ENCODE data around the gene GPANK1. TPM values are rescaled to one million over a fixed set of nuclear protein-coding genes. Genes with fewer than 3 reads are reported as not detected.

The GPANK1 gene
- total and polyA plus RNA-seq, 2 of the 13 experiments (the other 11 are each of a cell fraction or from before 2014, with no cell fraction given), result 15.4 to 22.8 TPM

- TF ChIP-seq GATA4 (IDR thresholded peaks at IDR 0.05; ENCODE audit: borderline replicate concordance, low read depth) (peak; percentile 89; the same call in 1 of the 2 replicates), ZFP1 (CRISPR knock-in tag; IDR thresholded peaks at IDR 0.05) (peak; percentile 90; the same call in 1 of the 2 replicates), ZNF510 (CRISPR knock-in tag; IDR thresholded peaks at IDR 0.05; ENCODE audit: low read depth) (0 out of 2 replicates have a peak, but pooled peaks have one; percentile 28), CEBPB (IDR thresholded peaks at IDR 0.05; ENCODE audit: borderline replicate concordance, low read depth, low read length) (peak; percentile 21; the same call in 1 of the 2 replicates), FOXK1 (CRISPR knock-in tag; IDR thresholded peaks at IDR 0.05; ENCODE audit: borderline replicate concordance, low read depth) (peak; percentile 91; the same call in 1 of the 2 replicates), RXRA (CRISPR knock-in tag; IDR thresholded peaks at IDR 0.05) (peak; percentile 93; the same call in 1 of the 2 replicates), ZNF20 (CRISPR knock-in tag; IDR thresholded peaks at IDR 0.05) (no peak), RNF2 (conservative IDR thresholded peaks at IDR 0.05; ENCODE audit: low read depth) (0 out of 2 replicates have a peak, but pooled peaks have one; percentile 17), ZFAT (CRISPR knock-in tag; conservative IDR thresholded peaks at IDR 0.05) (no peak), HOXA7 (CRISPR knock-in tag; IDR thresholded peaks at IDR 0.05) (0 out of 2 replicates have a peak, but pooled peaks have one; percentile 64), ISL2 (CRISPR knock-in tag; IDR thresholded peaks at IDR 0.05) (peak; percentile 88; the same call in 1 of the 2 replicates), SNRNP70 (IDR thresholded peaks at IDR 0.05; ENCODE audit: low read depth, low read length) (no peak), POLR2AphosphoS5 (IDR thresholded peaks at IDR 0.05; ENCODE audit: low read depth, low read length) (peak; percentile 100), ZBTB2 (CRISPR knock-in tag; IDR thresholded peaks at IDR 0.05; ENCODE audit: low read depth) (no peak), ZNF260 (CRISPR knock-in tag; IDR thresholded peaks at IDR 0.05; ENCODE audit: borderline replicate concordance, low read depth) (no peak), PHF8 (CRISPR knock-in tag; IDR thresholded peaks at IDR 0.05) (peak; percentile 51)
- TF ChIP-seq, protein P1, sequence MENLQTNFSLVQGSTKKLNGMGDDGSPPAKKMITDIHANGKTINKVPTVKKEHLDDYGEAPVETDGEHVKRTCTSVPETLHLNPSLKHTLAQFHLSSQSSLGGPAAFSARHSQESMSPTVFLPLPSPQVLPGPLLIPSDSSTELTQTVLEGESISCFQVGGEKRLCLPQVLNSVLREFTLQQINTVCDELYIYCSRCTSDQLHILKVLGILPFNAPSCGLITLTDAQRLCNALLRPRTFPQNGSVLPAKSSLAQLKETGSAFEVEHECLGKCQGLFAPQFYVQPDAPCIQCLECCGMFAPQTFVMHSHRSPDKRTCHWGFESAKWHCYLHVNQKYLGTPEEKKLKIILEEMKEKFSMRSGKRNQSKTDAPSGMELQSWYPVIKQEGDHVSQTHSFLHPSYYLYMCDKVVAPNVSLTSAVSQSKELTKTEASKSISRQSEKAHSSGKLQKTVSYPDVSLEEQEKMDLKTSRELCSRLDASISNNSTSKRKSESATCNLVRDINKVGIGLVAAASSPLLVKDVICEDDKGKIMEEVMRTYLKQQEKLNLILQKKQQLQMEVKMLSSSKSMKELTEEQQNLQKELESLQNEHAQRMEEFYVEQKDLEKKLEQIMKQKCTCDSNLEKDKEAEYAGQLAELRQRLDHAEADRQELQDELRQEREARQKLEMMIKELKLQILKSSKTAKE (CRISPR knock-in tag; IDR thresholded peaks at IDR 0.05; ENCODE audit: borderline replicate concordance), result peak; percentile 92
- TF ChIP-seq, protein P2, sequence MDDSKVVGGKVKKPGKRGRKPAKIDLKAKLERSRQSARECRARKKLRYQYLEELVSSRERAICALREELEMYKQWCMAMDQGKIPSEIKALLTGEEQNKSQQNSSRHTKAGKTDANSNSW (CRISPR knock-in tag; IDR thresholded peaks at IDR 0.05; ENCODE audit: borderline replicate concordance), result peak; percentile 72; the same call in 1 of the 2 replicates
- TF ChIP-seq, protein P3, sequence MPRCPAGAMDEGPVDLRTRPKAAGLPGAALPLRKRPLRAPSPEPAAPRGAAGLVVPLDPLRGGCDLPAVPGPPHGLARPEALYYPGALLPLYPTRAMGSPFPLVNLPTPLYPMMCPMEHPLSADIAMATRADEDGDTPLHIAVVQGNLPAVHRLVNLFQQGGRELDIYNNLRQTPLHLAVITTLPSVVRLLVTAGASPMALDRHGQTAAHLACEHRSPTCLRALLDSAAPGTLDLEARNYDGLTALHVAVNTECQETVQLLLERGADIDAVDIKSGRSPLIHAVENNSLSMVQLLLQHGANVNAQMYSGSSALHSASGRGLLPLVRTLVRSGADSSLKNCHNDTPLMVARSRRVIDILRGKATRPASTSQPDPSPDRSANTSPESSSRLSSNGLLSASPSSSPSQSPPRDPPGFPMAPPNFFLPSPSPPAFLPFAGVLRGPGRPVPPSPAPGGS (CRISPR knock-in tag; IDR thresholded peaks at IDR 0.05), result peak; percentile 85; the same call in 1 of the 2 replicates
- TF ChIP-seq, protein P4, sequence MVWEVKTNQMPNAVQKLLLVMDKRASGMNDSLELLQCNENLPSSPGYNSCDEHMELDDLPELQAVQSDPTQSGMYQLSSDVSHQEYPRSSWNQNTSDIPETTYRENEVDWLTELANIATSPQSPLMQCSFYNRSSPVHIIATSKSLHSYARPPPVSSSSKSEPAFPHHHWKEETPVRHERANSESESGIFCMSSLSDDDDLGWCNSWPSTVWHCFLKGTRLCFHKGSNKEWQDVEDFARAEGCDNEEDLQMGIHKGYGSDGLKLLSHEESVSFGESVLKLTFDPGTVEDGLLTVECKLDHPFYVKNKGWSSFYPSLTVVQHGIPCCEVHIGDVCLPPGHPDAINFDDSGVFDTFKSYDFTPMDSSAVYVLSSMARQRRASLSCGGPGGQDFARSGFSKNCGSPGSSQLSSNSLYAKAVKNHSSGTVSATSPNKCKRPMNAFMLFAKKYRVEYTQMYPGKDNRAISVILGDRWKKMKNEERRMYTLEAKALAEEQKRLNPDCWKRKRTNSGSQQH (CRISPR knock-in tag; IDR thresholded peaks at IDR 0.05; ENCODE audit: low read depth), result peak; percentile 99; the same call in 1 of the 2 replicates
Observed at GRCh38 chr6:31655349-31656237, 9.2 kb downstream of the GPANK1 start, which contains the start of gene APOM (continued).

Data from HepG2 (cell line).